ENCODE results near the gene B3GAT2.

B3GAT2 gene

GRCh38 chr6:70863343-70863742 is 93.5 kb downstream of the B3GAT2 start:
- Histone ChIP-seq H3K18ac (ENCODE audit: low read length) (no peak overlapping the region), H3K27ac (replicated peaks; ENCODE audit: low read length) (no peak overlapping the region), H4K8ac (ENCODE audit: low read depth, low read length) (no peak overlapping the region), H3K79me1 (ENCODE audit: low read depth, low read length) (no peaks in the 10 kb centered on the region), H3K14ac (ENCODE audit: low read length) (no peak overlapping the region), H3K36me3 (replicated peaks in 1 of 2; ENCODE audit: control insufficient read depth in 2 of 2, insufficient read depth in 2 of 2, low read length in 2 of 2) (peaks cover 0 to 23% of the 10 kb centered on the region in 2 donors), H2BK120ac (ENCODE audit: low read depth, low read length) (no peak overlapping the region), H2BK12ac (ENCODE audit: low read length) (no peak overlapping the region), H2AK5ac (ENCODE audit: low read depth, low read length) (no peak overlapping the region), H3K4me3 (ENCODE audit: low read length in 2 of 2) (no peak overlapping the region), H3K27me3 (ENCODE audit: control insufficient read depth in 3 of 3, insufficient read depth in 3 of 3, low read depth in 1 of 3, low read length in 3 of 3) (no peaks in the 10 kb centered on the region), H2BK5ac (ENCODE audit: low read length) (no peak overlapping the region), H3K23ac (ENCODE audit: low read depth, low read length, poor library complexity) (no peak overlapping the region), H3K9me3 (replicated peaks in 1 of 2; ENCODE audit: control insufficient read depth in 2 of 2, insufficient read depth in 1 of 2, low read depth in 1 of 2, low read length in 2 of 2) (peaks cover 0 to 5% of the 10 kb centered on the region in 2 donors), H4K91ac (ENCODE audit: low read depth, low read length, poor library complexity) (no peak overlapping the region), H2BK15ac (ENCODE audit: low read length) (no peak overlapping the region), H3K9ac (ENCODE audit: low read depth, low read length, poor library complexity) (no peak overlapping the region), H3K4ac (ENCODE audit: low read length) (no peak overlapping the region), H3K4me1 (ENCODE audit: control insufficient read depth in 2 of 2, insufficient read depth in 1 of 2, low read depth in 1 of 2, low read length in 2 of 2) (peaks cover 7 to 14% of the 10 kb centered on the region in 2 donors), H2AFZ (ENCODE audit: low read length) (no peak overlapping the region), H3K4me2 (ENCODE audit: insufficient read depth, low read length, poor library complexity, severe bottlenecking) (no peak overlapping the region)
- WGBS, 2 donors (ENCODE audit: extremely low coverage in 2 of 2, insufficient read length in 2 of 2, insufficient replicate concordance in 1 of 2), result no CpG with 5 or more reads among the region's 3 CpGs
- no peak for DNase-seq (ENCODE audit: low spot score)

GRCh38 chr6:70860920-70861319 is 95.9 kb downstream of the B3GAT2 start:
- peaks cover 0 to 31% of the 10 kb centered on the region in 2 donors for H3K36me3 ChIP-seq (replicated peaks in 1 of 2; ENCODE audit: control insufficient read depth in 2 of 2, insufficient read depth in 2 of 2, low read length in 2 of 2)
- H2AK5ac ChIP-seq (ENCODE audit: low read depth, low read length), result no peak overlapping the region
- no peak overlapping the region for H3K4ac ChIP-seq (ENCODE audit: low read length)
- peaks cover 7 to 14% of the 10 kb centered on the region in 2 donors for H3K4me1 ChIP-seq (ENCODE audit: control insufficient read depth in 2 of 2, insufficient read depth in 1 of 2, low read depth in 1 of 2, low read length in 2 of 2)
- no peak overlapping the region for H3K27ac ChIP-seq (replicated peaks; ENCODE audit: low read length)
- H3K14ac ChIP-seq (ENCODE audit: low read length), result no peak overlapping the region
- H3K23ac ChIP-seq (ENCODE audit: low read depth, low read length, poor library complexity), result no peak overlapping the region
- no peak overlapping the region for H3K4me3 ChIP-seq (ENCODE audit: low read length in 2 of 2)
- DNase-seq (ENCODE audit: low spot score), result no peak
- no peak overlapping the region for H4K8ac ChIP-seq (ENCODE audit: low read depth, low read length)
- H3K18ac ChIP-seq (ENCODE audit: low read length), result no peak overlapping the region
- no peak overlapping the region for H3K4me2 ChIP-seq (ENCODE audit: insufficient read depth, low read length, poor library complexity, severe bottlenecking)
- H2BK5ac ChIP-seq (ENCODE audit: low read length), result no peak overlapping the region
- H4K91ac ChIP-seq (ENCODE audit: low read depth, low read length, poor library complexity), result no peak overlapping the region
- H3K27me3 ChIP-seq (ENCODE audit: control insufficient read depth in 3 of 3, insufficient read depth in 3 of 3, low read depth in 1 of 3, low read length in 3 of 3), result no peaks in the 10 kb centered on the region
- no peaks in the 10 kb centered on the region for H3K79me1 ChIP-seq (ENCODE audit: low read depth, low read length)
- no peak overlapping the region for H2BK15ac ChIP-seq (ENCODE audit: low read length)
- peaks cover 0 to under 1% of the 10 kb centered on the region in 2 donors for H3K9me3 ChIP-seq (replicated peaks in 1 of 2; ENCODE audit: control insufficient read depth in 2 of 2, insufficient read depth in 1 of 2, low read depth in 1 of 2, low read length in 2 of 2)
- no peak overlapping the region for H2AFZ ChIP-seq (ENCODE audit: low read length)
- H2BK12ac ChIP-seq (ENCODE audit: low read length), result no peak overlapping the region
- H2BK120ac ChIP-seq (ENCODE audit: low read depth, low read length), result no peak overlapping the region
- WGBS, 2 donors (ENCODE audit: extremely low coverage in 2 of 2, insufficient read length in 2 of 2, insufficient replicate concordance in 1 of 2), result no CpG with 5 or more reads among the region's 1 CpG
- H3K9ac ChIP-seq (ENCODE audit: low read depth, low read length, poor library complexity), result no peak overlapping the region

- Histone ChIP-seq H4K8ac (ENCODE audit: low read depth, low read length) (no peak overlapping the region), H2BK5ac (ENCODE audit: low read length) (no peak overlapping the region), H3K4me2 (ENCODE audit: insufficient read depth, low read length, poor library complexity, severe bottlenecking) (no peak overlapping the region), H3K9me3 (replicated peaks in 1 of 2; ENCODE audit: control insufficient read depth in 2 of 2, insufficient read depth in 1 of 2, low read depth in 1 of 2, low read length in 2 of 2) (no peaks in the 10 kb centered on the region), H2BK120ac (ENCODE audit: low read depth, low read length) (no peak overlapping the region), H3K4ac (ENCODE audit: low read length) (no peak overlapping the region), H3K9ac (ENCODE audit: low read depth, low read length, poor library complexity) (no peak overlapping the region), H3K23ac (ENCODE audit: low read depth, low read length, poor library complexity) (no peak overlapping the region), H3K27ac (replicated peaks; ENCODE audit: low read length) (no peak overlapping the region), H4K91ac (ENCODE audit: low read depth, low read length, poor library complexity) (no peak overlapping the region), H2BK15ac (ENCODE audit: low read length) (no peak overlapping the region), H3K18ac (ENCODE audit: low read length) (no peak overlapping the region), H3K14ac (ENCODE audit: low read length) (no peak overlapping the region), H3K79me1 (ENCODE audit: low read depth, low read length) (no peaks in the 10 kb centered on the region), H2BK12ac (ENCODE audit: low read length) (no peak overlapping the region), H2AFZ (ENCODE audit: low read length) (no peak overlapping the region), H3K4me3 (ENCODE audit: low read length in 2 of 2) (no peak overlapping the region), H3K36me3 (replicated peaks in 1 of 2; ENCODE audit: control insufficient read depth in 2 of 2, insufficient read depth in 2 of 2, low read length in 2 of 2) (peaks cover 0 to 32% of the 10 kb centered on the region in 2 donors), H3K4me1 (ENCODE audit: control insufficient read depth in 2 of 2, insufficient read depth in 1 of 2, low read depth in 1 of 2, low read length in 2 of 2) (peaks cover 7 to 14% of the 10 kb centered on the region in 2 donors), H2AK5ac (ENCODE audit: low read depth, low read length) (no peak overlapping the region), H3K27me3 (ENCODE audit: control insufficient read depth in 3 of 3, insufficient read depth in 3 of 3, low read depth in 1 of 3, low read length in 3 of 3) (no peaks in the 10 kb centered on the region)
- no CpG with 5 or more reads among the region's 1 CpG for WGBS, 2 donors (ENCODE audit: extremely low coverage in 2 of 2, insufficient read length in 2 of 2, insufficient replicate concordance in 1 of 2)
- DNase-seq (ENCODE audit: low spot score), result no peak
Measured at GRCh38 chr6:70860045-70860444, 96.8 kb downstream of the B3GAT2 start.

- Histone ChIP-seq H3K4ac (ENCODE audit: low read length) (no peak overlapping the region), H3K4me3 (ENCODE audit: low read length in 2 of 2) (no peak overlapping the region), H3K14ac (ENCODE audit: low read length) (no peak overlapping the region), H3K9ac (ENCODE audit: low read depth, low read length, poor library complexity) (no peak overlapping the region), H3K18ac (ENCODE audit: low read length) (no peak overlapping the region), H3K4me2 (ENCODE audit: insufficient read depth, low read length, poor library complexity, severe bottlenecking) (no peak overlapping the region), H3K9me3 (replicated peaks in 1 of 2; ENCODE audit: control insufficient read depth in 2 of 2, insufficient read depth in 1 of 2, low read depth in 1 of 2, low read length in 2 of 2) (no peaks in the 10 kb centered on the region), H2BK120ac (ENCODE audit: low read depth, low read length) (no peak overlapping the region), H3K36me3 (replicated peaks in 1 of 2; ENCODE audit: control insufficient read depth in 2 of 2, insufficient read depth in 2 of 2, low read length in 2 of 2) (peaks cover 0 to 34% of the 10 kb centered on the region in 2 donors), H2BK5ac (ENCODE audit: low read length) (no peak overlapping the region), H3K27ac (replicated peaks; ENCODE audit: low read length) (no peak overlapping the region), H3K79me1 (ENCODE audit: low read depth, low read length) (no peaks in the 10 kb centered on the region), H2BK15ac (ENCODE audit: low read length) (no peak overlapping the region), H2AFZ (ENCODE audit: low read length) (no peak overlapping the region), H4K8ac (ENCODE audit: low read depth, low read length) (no peak overlapping the region), H2BK12ac (ENCODE audit: low read length) (no peak overlapping the region), H4K91ac (ENCODE audit: low read depth, low read length, poor library complexity) (no peak overlapping the region), H3K27me3 (ENCODE audit: control insufficient read depth in 3 of 3, insufficient read depth in 3 of 3, low read depth in 1 of 3, low read length in 3 of 3) (no peaks in the 10 kb centered on the region), H3K23ac (ENCODE audit: low read depth, low read length, poor library complexity) (no peak overlapping the region), H2AK5ac (ENCODE audit: low read depth, low read length) (no peak overlapping the region), H3K4me1 (ENCODE audit: control insufficient read depth in 2 of 2, insufficient read depth in 1 of 2, low read depth in 1 of 2, low read length in 2 of 2) (no peaks in the 10 kb centered on the region)
- DNase-seq (ENCODE audit: low spot score), result no peak
- no CpG with 5 or more reads among the region's 5 CpGs for WGBS, 2 donors (ENCODE audit: extremely low coverage in 2 of 2, insufficient read length in 2 of 2, insufficient replicate concordance in 1 of 2)
Measured at GRCh38 chr6:70857387-70858077, 99.3 kb downstream of the B3GAT2 start.
